HuH-7 (cell line): ENCODE measurements around the gene BOD1.
"Not testable (repeated sequence)": the region's sequence is repeated elsewhere in the genome, so short reads cannot be mapped to it uniquely, and the experiment has no call there.

ENCODE experiments used
- DNase-seq: peaks from one replicate; pipeline ENCODE4 v3.0.0; 2011; ENCODE audit warnings: low spot score

The BOD1 gene

GRCh38 chr5:173615884-173616576, 420 bp downstream of the BOD1 start:
- DNase-seq: peak; percentile 61

GRCh38 chr5:173614591-173614990, 1.9 kb downstream of the BOD1 start:
- DNase-seq: no peak

- no peak for DNase-seq
These were observed 2.9 kb downstream of the BOD1 start for GRCh38 chr5:173613433-173614159.

GRCh38 chr5:173612948-173613347, 3.5 kb downstream of the BOD1 start:
- no peak for DNase-seq

- DNase-seq: no peak
These were observed 4.7 kb downstream of the BOD1 start for GRCh38 chr5:173611706-173612105.

GRCh38 chr5:173604141-173604540, 12.3 kb downstream of the BOD1 start:
- DNase-seq: no peak

- DNase-seq: no peak
These were observed 14.0 kb downstream of the BOD1 start for GRCh38 chr5:173602423-173602822.

- no peak for DNase-seq
These were observed 17.8 kb downstream of the BOD1 start for GRCh38 chr5:173598686-173599085.

- DNase-seq: no peak
These were observed 19.1 kb downstream of the BOD1 start for GRCh38 chr5:173597304-173597703.

- no peak for DNase-seq
These were observed 20.6 kb downstream of the BOD1 start for GRCh38 chr5:173595841-173596240.

GRCh38 chr5:173594061-173594460, 22.4 kb downstream of the BOD1 start:
- DNase-seq: no peak

GRCh38 chr5:173592050-173592669, 24.3 kb downstream of the BOD1 start:
- no peak for DNase-seq

- DNase-seq: no peak
These were observed 25.4 kb downstream of the BOD1 start for GRCh38 chr5:173591056-173591514.

- DNase-seq: no peak
These were observed 25.9 kb downstream of the BOD1 start for GRCh38 chr5:173590436-173591055.

GRCh38 chr5:173586133-173586532, 30.3 kb downstream of the BOD1 start:
- not testable (repeated sequence) for DNase-seq

- DNase-seq: no peak
These were observed 33.1 kb downstream of the BOD1 start for GRCh38 chr5:173583346-173583745.

GRCh38 chr5:173582216-173583111, 34.0 kb downstream of the BOD1 start:
- DNase-seq: no peak

- DNase-seq: peak; percentile 60
These were observed 34.8 kb downstream of the BOD1 start for GRCh38 chr5:173581408-173582215.

GRCh38 chr5:173578947-173579615, 37.4 kb downstream of the BOD1 start:
- no peak for DNase-seq

GRCh38 chr5:173577817-173578216, 38.6 kb downstream of the BOD1 start:
- no peak for DNase-seq
